Activated CD4-positive, alpha-beta memory T cell treated with anti-CD3 and anti-CD28 coated beads for 36 hours (primary cell): ENCODE measurements around the gene LMBR1. TPM values are rescaled to one million over a fixed set of nuclear protein-coding genes. Genes with fewer than 3 reads are reported as not detected.
"Not testable (repeated sequence)": the region's sequence is repeated elsewhere in the genome, so short reads cannot be mapped to it uniquely, and the experiment has no call there.

Experiments
- CTCF ChIA-PET: fragments of 350-600 bp; sonication (Branson Sonifier 250); formaldehyde crosslinking; loops from one replicate; lab custom pipeline; 2021; ENCODE audit warnings: antibody characterized with exemption, inconsistent platforms; lab: Charles Lee
- POLR2A ChIA-PET: fragments of 350-600 bp; sonication (Branson Sonifier 250); formaldehyde crosslinking; loops from one replicate; lab custom pipeline; 2021; ENCODE audit warnings: antibody characterized with exemption; lab: Charles Lee
- DNase-seq: peaks from one replicate; pipeline ENCODE4 v3.0.0-alpha.2; 2020
- H3K27ac Mint-ChIP-seq: one replicate; pipeline ENCODE4 v1.8.0; 2021; ENCODE audit warnings: mixed read lengths
- H3K27me3 Mint-ChIP-seq: one replicate; pipeline ENCODE4 v1.8.0; 2021; ENCODE audit warnings: mixed read lengths
- H3K36me3 Mint-ChIP-seq: one replicate; pipeline ENCODE4 v1.8.0; 2021; ENCODE audit warnings: mixed read lengths
- H3K4me1 Mint-ChIP-seq: one replicate; pipeline ENCODE4 v1.8.0; 2021; ENCODE audit warnings: low read depth, mixed read lengths
- H3K4me3 Mint-ChIP-seq: one replicate; pipeline ENCODE4 v1.8.0; 2021; ENCODE audit warnings: mild to moderate bottlenecking, mixed read lengths
- H3K9me3 Mint-ChIP-seq: one replicate; pipeline ENCODE4 v1.8.0; 2021; ENCODE audit warnings: mixed read lengths
- intact Hi-C: fragments of 100-400 bp; cut with micrococcal nuclease; formaldehyde crosslinking; loops from one replicate; pipeline ENCODE4 v1.15.1; 2023
- total RNA-seq, 2 experiments: library from RNA; stranded (reverse); gene quantifications; one replicate each; pipeline ENCODE4 v1.2.3, GENCODE V29; 2021

LMBR1 gene
- 10 to 100 TPM; 36.6 to 37.8 TPM for total RNA-seq

- peaks cover 2% of the 10 kb centered on the region for H3K36me3 Mint-ChIP-seq
- POLR2A ChIA-PET = interaction anchor here (0.7 to 2.0 kb wide), 11 partner anchors 12 to 409 kb away, joined by 3 to 21 read pairs (median 3); partner anchors contain the start of genes NOM1, RNF32 and UBE3C
- intact Hi-C loops = loop anchor here (1.0 to 10.0 kb wide), 12 partner anchors 25 to 1888 kb away; partner anchors contain the start of genes DNAJB6, INSIG1, NOM1 and PAXIP1
- peak within 1 kb of the TSS; percentile 91 for H3K27ac Mint-ChIP-seq
- DNase-seq = peak; percentile 97
- peaks cover 41% of the 10 kb centered on the region for H3K4me1 Mint-ChIP-seq
- peak within 1 kb of the TSS; percentile 89 for H3K4me3 Mint-ChIP-seq
- CTCF ChIA-PET = interaction anchor here (0.7 to 1.9 kb wide), 9 partner anchors 9 to 252 kb away, joined by 3 to 16 read pairs (median 3); partner anchors contain the start of genes NOM1 and RNF32
- no peaks in the 10 kb centered on the region for H3K27me3 Mint-ChIP-seq
- no peaks in the 10 kb centered on the region for H3K9me3 Mint-ChIP-seq
Observed at GRCh38 chr7:156892821-156893706, at the start of gene LMBR1. Gene LMBR1 (minus strand): TSS chr7:156893183. CDS start chr7:156892993, 190 bp downstream.

GRCh38 chr7:156942708-156943090, 49.7 kb upstream of the LMBR1 start:
- DNase-seq = peak; percentile 39
- H3K36me3 Mint-ChIP-seq = peaks cover 8% of the 10 kb centered on the region
- CTCF ChIA-PET = interaction anchor here (0.6 kb wide), 1 partner anchor 119 kb away, joined by 5 read pairs; no protein-coding TSS in a partner anchor
- no peak overlapping the region for H3K27ac Mint-ChIP-seq
- H3K4me1 Mint-ChIP-seq = no peaks in the 10 kb centered on the region
- peaks cover 54% of the 10 kb centered on the region for H3K27me3 Mint-ChIP-seq
- intact Hi-C loops = no loop called here
- POLR2A ChIA-PET = interaction anchor here (1.3 to 1.4 kb wide), 2 partner anchors 20 to 50 kb away, joined by 3 to 4 read pairs; partner anchors contain the start of gene LMBR1
- H3K4me3 Mint-ChIP-seq = no peak overlapping the region
- H3K9me3 Mint-ChIP-seq = peaks cover 14% of the 10 kb centered on the region

GRCh38 chr7:156941393-156942182, 48.6 kb upstream of the LMBR1 start:
- ChIA-PET CTCF (no interaction called here), POLR2A (no interaction called here)
- Mint-ChIP-seq H3K4me3 (peak overlapping the region; percentile 12), H3K36me3 (peaks cover 8% of the 10 kb centered on the region), H3K27me3 (peaks cover 54% of the 10 kb centered on the region), H3K9me3 (peaks cover 14% of the 10 kb centered on the region), H3K4me1 (no peaks in the 10 kb centered on the region), H3K27ac (no peak overlapping the region)
- DNase-seq = no peak
- intact Hi-C loops = no loop called here

GRCh38 chr7:156940421-156941122, 47.6 kb upstream of the LMBR1 start:
- H3K27ac Mint-ChIP-seq = no peak overlapping the region
- POLR2A ChIA-PET = no interaction called here
- no peak for DNase-seq
- peaks cover 53% of the 10 kb centered on the region for H3K27me3 Mint-ChIP-seq
- peaks cover 14% of the 10 kb centered on the region for H3K9me3 Mint-ChIP-seq
- intact Hi-C loops = no loop called here
- no peaks in the 10 kb centered on the region for H3K4me1 Mint-ChIP-seq
- CTCF ChIA-PET = no interaction called here
- H3K36me3 Mint-ChIP-seq = peaks cover 8% of the 10 kb centered on the region
- no peak overlapping the region for H3K4me3 Mint-ChIP-seq

- Mint-ChIP-seq H3K27me3 (peaks cover 23% of the 10 kb centered on the region), H3K9me3 (peaks cover 11% of the 10 kb centered on the region)
- H3K27ac Mint-ChIP-seq, CTCF ChIA-PET, DNase-seq, H3K4me3 Mint-ChIP-seq, H3K4me1 Mint-ChIP-seq, POLR2A ChIA-PET, H3K36me3 Mint-ChIP-seq, intact Hi-C loops: not testable (repeated sequence)
Observed at GRCh38 chr7:156936766-156937165, 43.8 kb upstream of the LMBR1 start.

- H3K4me3 Mint-ChIP-seq = no peak overlapping the region
- intact Hi-C loops = no loop called here
- ChIA-PET CTCF (no interaction called here), POLR2A (no interaction called here)
- H3K4me1 Mint-ChIP-seq = peaks cover 5% of the 10 kb centered on the region
- no peak overlapping the region for H3K27ac Mint-ChIP-seq
- no peak for DNase-seq
- no peaks in the 10 kb centered on the region for H3K36me3 Mint-ChIP-seq
- no peaks in the 10 kb centered on the region for H3K9me3 Mint-ChIP-seq
- peaks cover 10% of the 10 kb centered on the region for H3K27me3 Mint-ChIP-seq
Observed at GRCh38 chr7:156935250-156935649, 42.3 kb upstream of the LMBR1 start.

- H3K36me3 Mint-ChIP-seq = no peaks in the 10 kb centered on the region
- intact Hi-C loops = no loop called here
- peaks cover 2% of the 10 kb centered on the region for H3K27me3 Mint-ChIP-seq
- H3K9me3 Mint-ChIP-seq = no peaks in the 10 kb centered on the region
- peaks cover 21% of the 10 kb centered on the region for H3K4me1 Mint-ChIP-seq
- no peak overlapping the region for H3K4me3 Mint-ChIP-seq
- DNase-seq = no peak
- no peak overlapping the region for H3K27ac Mint-ChIP-seq
- POLR2A ChIA-PET = no interaction called here
- CTCF ChIA-PET = interaction anchor here (1.6 kb wide), 1 partner anchor 17 kb away, joined by 5 read pairs; the partner anchor contains the start of gene NOM1
Observed at GRCh38 chr7:156932006-156932405, 39.0 kb upstream of the LMBR1 start.

GRCh38 chr7:156929789-156930539, 37.0 kb upstream of the LMBR1 start:
- intact Hi-C loops = no loop called here
- Mint-ChIP-seq H3K9me3 (no peaks in the 10 kb centered on the region), H3K4me1 (peaks cover 21% of the 10 kb centered on the region), H3K27ac (peak overlapping the region; percentile 57), H3K4me3 (no peak overlapping the region), H3K36me3 (no peaks in the 10 kb centered on the region), H3K27me3 (no peaks in the 10 kb centered on the region)
- ChIA-PET POLR2A (interaction anchor here (1.2 kb wide), 1 partner anchor 20 kb away, joined by 4 read pairs; the partner anchor contains the start of gene NOM1), CTCF (no interaction called here)
- DNase-seq = peak; percentile 39

- Mint-ChIP-seq H3K27ac (no peak overlapping the region), H3K4me3 (no peak overlapping the region), H3K27me3 (peaks cover under 1% of the 10 kb centered on the region), H3K4me1 (peaks cover 31% of the 10 kb centered on the region), H3K9me3 (no peaks in the 10 kb centered on the region), H3K36me3 (peaks cover under 1% of the 10 kb centered on the region)
- POLR2A ChIA-PET = no interaction called here
- no peak for DNase-seq
- CTCF ChIA-PET = no interaction called here
- intact Hi-C loops = no loop called here
Observed at GRCh38 chr7:156928406-156928747, 35.4 kb upstream of the LMBR1 start.

GRCh38 chr7:156927571-156928405, 34.8 kb upstream of the LMBR1 start:
- no peak for DNase-seq
- H3K4me3 Mint-ChIP-seq = no peak overlapping the region
- H3K27ac Mint-ChIP-seq = no peak overlapping the region
- ChIA-PET POLR2A (interaction anchor here (0.5 kb wide), 1 partner anchor 58 kb away, joined by 4 read pairs; no protein-coding TSS in a partner anchor), CTCF (no interaction called here)
- peaks cover 4% of the 10 kb centered on the region for H3K27me3 Mint-ChIP-seq
- peaks cover 34% of the 10 kb centered on the region for H3K4me1 Mint-ChIP-seq
- intact Hi-C loops = no loop called here
- H3K9me3 Mint-ChIP-seq = no peaks in the 10 kb centered on the region
- peaks cover 2% of the 10 kb centered on the region for H3K36me3 Mint-ChIP-seq
